SK-N-MC (cell line): ENCODE data around the gene ARFGEF2.

Experiments used
- EZH2 ChIP-seq: fragments of 200-600 bp; sonication (generic); IDR thresholded peaks from one replicate; pipeline ENCODE4 v1.6.1; 2017; ENCODE audit warnings: antibody characterized with exemption
- FOXP2 ChIP-seq: optimal IDR thresholded peaks from 2 replicates; pipeline ENCODE3; 2011; ENCODE audit warnings: mild to moderate bottlenecking, moderate library complexity; ENCODE audit not compliant: insufficient read depth; ENCODE audit errors: extremely low read length, control extremely low read depth
- POLR2AphosphoS5 ChIP-seq: IDR thresholded peaks from 2 replicates; pipeline ENCODE4 v1.6.1; 2012; ENCODE audit warnings: mild to moderate bottlenecking, low read depth, low read length, borderline replicate concordance

- no peak for TF ChIP-seq EZH2
- no peak for TF ChIP-seq POLR2AphosphoS5
- no peak for TF ChIP-seq FOXP2
Measured at GRCh38 chr20:48983423-48984400, 62.2 kb downstream of the ARFGEF2 start.
